Natural killer cell (primary cell): ENCODE measurements around the gene CSPG5. TPM values are rescaled to one million over a fixed set of nuclear protein-coding genes. Genes with fewer than 3 reads are reported as not detected.

Experiments used
- ATAC-seq, 3 donors: fragments of 150-1000 bp in 2 of 3; fragments of 200-7000 bp in 1 of 3; cut with Tn5 transposase; 1 replicate in 1 of 3; 2 replicates in 2 of 3; pipeline ENCODE4 v1.10.0; 2021; ENCODE audit warnings: mild to moderate bottlenecking in 2 of 3, moderate library complexity in 2 of 3
- DNase-seq, 2 donors: peaks; one replicate each; pipeline versions ENCODE4 v3.0.0 to v3.0.0-alpha.2; 2013 to 2021; ENCODE audit warnings: mixed read lengths in 1 of 2
- H3K27ac ChIP-seq: one replicate; pipeline ENCODE4 v1.5.1; 2013; ENCODE audit warnings: mild to moderate bottlenecking, low read length
- H3K27me3 ChIP-seq: one replicate; pipeline ENCODE4 v1.6.1; 2013; ENCODE audit warnings: low read length; ENCODE audit not compliant: control insufficient read depth, insufficient read depth
- H3K36me3 ChIP-seq: one replicate; pipeline ENCODE4 v1.6.1; 2013; ENCODE audit warnings: low read length; ENCODE audit not compliant: control insufficient read depth, insufficient read depth
- H3K4me1 ChIP-seq: one replicate; pipeline ENCODE4 v1.6.1; 2013; ENCODE audit warnings: low read length; ENCODE audit not compliant: control insufficient read depth, insufficient read depth
- H3K4me3 ChIP-seq: one replicate; pipeline ENCODE4 v1.5.1; 2013; ENCODE audit warnings: low read length
- H3K9me3 ChIP-seq: one replicate; pipeline ENCODE4 v1.6.1; 2013; ENCODE audit warnings: low read length; ENCODE audit not compliant: control insufficient read depth, insufficient read depth
- H3K27ac Mint-ChIP-seq, 2 donors: one replicate each; pipeline ENCODE4 v1.8.0; 2022; ENCODE audit warnings: mild to moderate bottlenecking in 2 of 2, mixed read lengths in 2 of 2, moderate library complexity in 1 of 2
- H3K27me3 Mint-ChIP-seq, 2 donors: one replicate each; pipeline ENCODE4 v1.8.0; 2022; ENCODE audit warnings: low read depth in 2 of 2, mixed read lengths in 2 of 2
- H3K36me3 Mint-ChIP-seq: one replicate; pipeline ENCODE4 v1.8.0; 2022; ENCODE audit warnings: mixed read lengths
- H3K4me1 Mint-ChIP-seq, 2 donors: one replicate each; pipeline ENCODE4 v1.8.0; 2022; ENCODE audit warnings: mixed read lengths in 2 of 2
- H3K4me3 Mint-ChIP-seq: one replicate; pipeline ENCODE4 v1.8.0; 2022; ENCODE audit warnings: mild to moderate bottlenecking, moderate library complexity, mixed read lengths
- H3K9me3 Mint-ChIP-seq, 2 donors: one replicate each; pipeline ENCODE4 v1.8.0; 2022; ENCODE audit warnings: mixed read lengths in 2 of 2
- WGBS: methylation state at CpG from one replicate; pipeline ENCODE4 v1.1.7; 2013; ENCODE audit warnings: missing lambda C conversion rate; ENCODE audit not compliant: insufficient coverage; 5-methylcytosine and 5-hydroxymethylcytosine counted together
- intact Hi-C: fragments of 100-400 bp; cut with micrococcal nuclease; formaldehyde crosslinking; loops from one replicate; pipeline ENCODE4 v1.14.2; 2022
- total RNA-seq, 4 donors: library from RNA; stranded (reverse); fragments of 120-200 nt in 1 of 4; gene quantifications; one replicate each; pipeline versions ENCODE4 v1.2.3 to v1.2.4, GENCODE V29; 2013 to 2022
- TF ChIP-seq, protein P1 (sequence below): fragments of 200-600 bp; IDR thresholded peaks from one replicate; pipeline ENCODE4 v1.8.0; 2022; ENCODE audit warnings: antibody characterized with exemption

CSPG5 gene
- total RNA-seq, 3 donors from 2014 or later (not counting 1 experiment from before 2014, with no cell fraction given) = 0.07 to 0.63 (median 0.23) TPM

DNA sequence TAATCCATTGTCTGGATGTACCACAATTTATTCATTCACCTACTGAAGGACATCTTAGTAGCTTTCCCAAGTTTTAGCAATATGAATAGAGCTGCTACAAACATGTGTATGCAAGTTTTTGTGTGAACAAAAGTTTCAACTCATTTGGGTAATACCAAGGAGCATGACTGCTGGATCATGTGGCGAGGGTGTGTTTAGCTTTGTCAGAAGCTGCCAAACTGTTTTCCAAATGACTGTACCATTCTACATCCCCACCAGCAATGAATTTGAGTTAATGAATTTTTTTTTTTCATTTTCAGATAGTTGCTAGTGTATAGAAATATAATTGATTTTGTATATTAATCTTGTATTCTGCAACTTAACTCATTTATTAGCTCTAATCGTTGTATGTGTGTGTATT lies 45.2 kb downstream of the CSPG5 start:
- H3K27ac Mint-ChIP-seq = no peak overlapping the region
- TF ChIP-seq, protein P1, sequence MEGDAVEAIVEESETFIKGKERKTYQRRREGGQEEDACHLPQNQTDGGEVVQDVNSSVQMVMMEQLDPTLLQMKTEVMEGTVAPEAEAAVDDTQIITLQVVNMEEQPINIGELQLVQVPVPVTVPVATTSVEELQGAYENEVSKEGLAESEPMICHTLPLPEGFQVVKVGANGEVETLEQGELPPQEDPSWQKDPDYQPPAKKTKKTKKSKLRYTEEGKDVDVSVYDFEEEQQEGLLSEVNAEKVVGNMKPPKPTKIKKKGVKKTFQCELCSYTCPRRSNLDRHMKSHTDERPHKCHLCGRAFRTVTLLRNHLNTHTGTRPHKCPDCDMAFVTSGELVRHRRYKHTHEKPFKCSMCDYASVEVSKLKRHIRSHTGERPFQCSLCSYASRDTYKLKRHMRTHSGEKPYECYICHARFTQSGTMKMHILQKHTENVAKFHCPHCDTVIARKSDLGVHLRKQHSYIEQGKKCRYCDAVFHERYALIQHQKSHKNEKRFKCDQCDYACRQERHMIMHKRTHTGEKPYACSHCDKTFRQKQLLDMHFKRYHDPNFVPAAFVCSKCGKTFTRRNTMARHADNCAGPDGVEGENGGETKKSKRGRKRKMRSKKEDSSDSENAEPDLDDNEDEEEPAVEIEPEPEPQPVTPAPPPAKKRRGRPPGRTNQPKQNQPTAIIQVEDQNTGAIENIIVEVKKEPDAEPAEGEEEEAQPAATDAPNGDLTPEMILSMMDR = no peak
- intact Hi-C loops = no loop called here
- no peak for DNase-seq
- H3K9me3 ChIP-seq = no peaks in the 10 kb centered on the region
- no peaks in the 10 kb centered on the region for H3K36me3 Mint-ChIP-seq
- no peaks in the 10 kb centered on the region for H3K36me3 ChIP-seq
- H3K4me1 Mint-ChIP-seq = peaks cover 0 to 5% of the 10 kb centered on the region in 2 donors
- no peaks in the 10 kb centered on the region for H3K27me3 ChIP-seq
- no peak for ATAC-seq
- no peak overlapping the region for H3K4me3 ChIP-seq
- H3K9me3 Mint-ChIP-seq = no peaks in the 10 kb centered on the region
- WGBS = 100% methylated on average over 1 of the region's 2 CpGs
- H3K27me3 Mint-ChIP-seq = no peaks in the 10 kb centered on the region
- no peaks in the 10 kb centered on the region for H3K4me1 ChIP-seq
- H3K27ac ChIP-seq = no peak overlapping the region
- no peak overlapping the region for H3K4me3 Mint-ChIP-seq

DNA sequence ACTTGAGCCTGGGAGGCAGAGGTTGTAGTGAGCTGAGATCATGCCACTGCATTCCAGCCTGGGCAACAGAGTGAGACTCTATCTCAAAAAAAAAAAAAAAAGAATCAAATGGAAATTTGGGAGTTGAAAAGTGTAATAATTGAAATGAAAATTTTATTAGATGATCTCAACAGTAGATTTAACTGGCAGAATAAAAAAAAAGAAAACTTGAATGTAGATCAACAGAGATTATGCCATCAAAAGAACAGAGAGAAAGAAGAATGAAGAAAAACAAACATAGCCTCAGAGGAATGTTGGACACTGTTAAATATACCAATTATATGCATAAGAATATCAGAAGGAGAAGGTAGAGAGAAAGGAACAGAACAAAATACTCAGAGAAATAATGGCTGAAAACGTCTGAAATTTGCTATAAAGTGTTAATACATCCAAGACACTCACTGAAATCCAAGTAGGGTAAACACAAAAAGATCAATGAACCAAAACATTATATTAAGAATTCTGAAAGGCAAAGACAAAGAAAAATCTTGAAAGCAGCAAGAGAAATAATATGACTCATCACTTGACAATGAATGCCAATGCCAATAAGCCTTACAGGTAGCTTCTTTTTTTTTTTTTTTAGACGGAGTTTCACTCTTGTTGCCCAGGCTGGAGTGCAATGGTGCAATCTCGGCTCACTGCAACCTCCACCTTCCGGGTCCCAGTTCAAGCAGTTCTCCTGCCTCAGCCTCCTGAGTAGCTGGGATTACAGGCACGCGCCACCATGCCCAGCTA lies 50.5 kb downstream of the CSPG5 start:
- DNase-seq = no peak
- Mint-ChIP-seq H3K27me3 (no peaks in the 10 kb centered on the region), H3K4me1 (no peaks in the 10 kb centered on the region), H3K27ac (no peak overlapping the region), H3K9me3 (peaks cover 4% of the 10 kb centered on the region in 2 donors), H3K36me3 (no peaks in the 10 kb centered on the region), H3K4me3 (no peak overlapping the region)
- Histone ChIP-seq H3K27ac (no peak overlapping the region), H3K36me3 (no peaks in the 10 kb centered on the region), H3K27me3 (no peaks in the 10 kb centered on the region), H3K4me3 (no peak overlapping the region), H3K9me3 (peaks cover 5% of the 10 kb centered on the region), H3K4me1 (no peaks in the 10 kb centered on the region)
- TF ChIP-seq, protein P1 = no peak
- intact Hi-C loops = no loop called here
- 85% methylated on average over 5 of the region's 6 CpGs for WGBS
- no peak for ATAC-seq

DNA sequence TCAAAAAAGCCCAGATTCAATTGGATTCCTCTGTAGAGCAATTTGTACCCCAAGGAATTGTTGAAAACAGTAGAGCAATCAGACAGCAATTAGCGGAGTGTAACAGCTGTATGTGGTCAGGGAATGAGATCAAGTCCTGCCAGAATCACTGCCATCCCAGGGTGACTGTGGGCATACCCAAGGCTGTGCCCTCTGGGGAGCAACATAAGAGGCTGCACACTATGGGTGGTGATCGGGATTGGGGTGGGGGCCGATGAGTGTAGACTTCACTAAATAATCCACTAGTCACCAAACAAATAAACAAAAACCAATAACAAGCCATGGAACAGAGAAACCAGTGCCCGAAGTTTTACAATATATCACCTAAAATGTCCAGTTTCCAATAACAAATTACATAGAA lies 53.0 kb downstream of the CSPG5 start:
- intact Hi-C loops = no loop called here
- TF ChIP-seq, protein P1 = no peak
- Histone ChIP-seq H3K9me3 (peaks cover 5% of the 10 kb centered on the region), H3K4me3 (no peak overlapping the region), H3K27me3 (no peaks in the 10 kb centered on the region), H3K4me1 (peaks cover 6% of the 10 kb centered on the region), H3K36me3 (no peaks in the 10 kb centered on the region), H3K27ac (no peak overlapping the region)
- Mint-ChIP-seq H3K4me1 (peaks cover 0 to 8% of the 10 kb centered on the region in 2 donors), H3K9me3 (peaks cover 4% of the 10 kb centered on the region in 2 donors), H3K27ac (no peak overlapping the region), H3K27me3 (no peaks in the 10 kb centered on the region), H3K36me3 (no peaks in the 10 kb centered on the region), H3K4me3 (no peak overlapping the region)
- 89% methylated on average over 2 of the region's 4 CpGs for WGBS
- DNase-seq = no peak
- no peak for ATAC-seq
